Prostate gland (tissue), 2 donors: ENCODE results near the gene KCTD1.

Experiments
- CTCF ChIP-seq, 4 experiments: fragments of 200-600 bp in 2 of 4; fragments of 450-650 bp in 2 of 4; sonication (generic) in 2 of 4; IDR thresholded peaks; 1 replicate in 3 of 4; 2 replicates in 1 of 4; pipeline ENCODE4 v1.5.1; 2016 to 2019; ENCODE audit warnings: antibody characterized with exemption in 4 of 4, mild to moderate bottlenecking in 2 of 4, moderate library complexity in 2 of 4
- POLR2A ChIP-seq: fragments of 450-650 bp; IDR thresholded peaks from one replicate; pipeline ENCODE4 v1.6.1; 2016; ENCODE audit warnings: antibody characterized with exemption, mild to moderate bottlenecking

- TF ChIP-seq CTCF (IDR thresholded peaks at IDR 0.05), result no peak
- no peak for TF ChIP-seq POLR2A
Observed at GRCh38 chr18:26435415-26436095, 112.8 kb downstream of the KCTD1 start.
